Measurements from ENCODE around the gene WDR82.

WDR82 gene

DNA sequence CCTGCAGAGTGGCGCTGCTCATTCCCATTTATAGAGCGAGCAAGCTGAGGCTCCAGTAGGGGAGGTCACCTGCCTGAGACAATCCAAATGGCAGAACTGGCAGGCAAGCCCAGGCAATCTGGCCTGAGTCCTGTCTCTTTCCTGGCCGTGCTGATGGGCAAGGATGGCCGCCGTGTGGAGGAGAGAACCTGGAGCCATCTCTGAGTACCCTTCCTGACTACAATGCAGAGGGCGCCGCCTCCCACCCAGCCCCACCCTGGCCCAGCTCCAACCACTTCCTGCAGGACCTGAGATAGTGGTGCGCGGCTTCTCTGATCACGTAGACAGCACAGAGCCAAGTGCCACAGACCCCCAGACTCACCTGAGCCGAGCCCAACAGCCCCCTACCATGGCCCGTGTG, 60.0 kb downstream of the WDR82 start:
- TF ChIP-seq, protein P1, sequence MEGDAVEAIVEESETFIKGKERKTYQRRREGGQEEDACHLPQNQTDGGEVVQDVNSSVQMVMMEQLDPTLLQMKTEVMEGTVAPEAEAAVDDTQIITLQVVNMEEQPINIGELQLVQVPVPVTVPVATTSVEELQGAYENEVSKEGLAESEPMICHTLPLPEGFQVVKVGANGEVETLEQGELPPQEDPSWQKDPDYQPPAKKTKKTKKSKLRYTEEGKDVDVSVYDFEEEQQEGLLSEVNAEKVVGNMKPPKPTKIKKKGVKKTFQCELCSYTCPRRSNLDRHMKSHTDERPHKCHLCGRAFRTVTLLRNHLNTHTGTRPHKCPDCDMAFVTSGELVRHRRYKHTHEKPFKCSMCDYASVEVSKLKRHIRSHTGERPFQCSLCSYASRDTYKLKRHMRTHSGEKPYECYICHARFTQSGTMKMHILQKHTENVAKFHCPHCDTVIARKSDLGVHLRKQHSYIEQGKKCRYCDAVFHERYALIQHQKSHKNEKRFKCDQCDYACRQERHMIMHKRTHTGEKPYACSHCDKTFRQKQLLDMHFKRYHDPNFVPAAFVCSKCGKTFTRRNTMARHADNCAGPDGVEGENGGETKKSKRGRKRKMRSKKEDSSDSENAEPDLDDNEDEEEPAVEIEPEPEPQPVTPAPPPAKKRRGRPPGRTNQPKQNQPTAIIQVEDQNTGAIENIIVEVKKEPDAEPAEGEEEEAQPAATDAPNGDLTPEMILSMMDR (IDR thresholded peaks at IDR 0.05) = no peak
- TF ChIP-seq ZFX (IDR thresholded peaks at IDR 0.05; ENCODE audit: borderline replicate concordance) = no peak
- no peak overlapping the region for H3K27ac ChIP-seq

DNA sequence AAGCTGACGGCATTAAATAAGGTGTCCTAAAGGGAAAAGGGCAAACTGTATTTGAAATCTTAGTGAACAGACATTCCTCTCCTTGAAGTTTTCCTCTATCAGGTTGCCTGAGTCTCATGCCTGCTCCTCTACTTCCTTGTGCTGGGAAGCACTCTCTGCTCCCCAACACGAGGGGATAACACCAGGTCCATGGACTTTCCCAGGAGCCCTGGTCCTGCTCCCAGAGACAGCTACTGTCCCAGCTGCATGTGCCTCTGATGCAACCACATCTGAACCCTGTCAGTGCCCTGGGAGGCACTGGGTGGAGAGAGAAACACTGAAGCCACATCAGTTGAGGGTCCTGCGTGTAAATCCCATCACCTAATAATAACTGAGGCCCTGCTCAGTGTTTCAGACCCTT, 60.4 kb downstream of the WDR82 start:
- no peak overlapping the region for H3K27ac ChIP-seq
- TF ChIP-seq, protein P1 (IDR thresholded peaks at IDR 0.05) = no peak
- TF ChIP-seq ZFX (IDR thresholded peaks at IDR 0.05; ENCODE audit: borderline replicate concordance) = no peak

DNA sequence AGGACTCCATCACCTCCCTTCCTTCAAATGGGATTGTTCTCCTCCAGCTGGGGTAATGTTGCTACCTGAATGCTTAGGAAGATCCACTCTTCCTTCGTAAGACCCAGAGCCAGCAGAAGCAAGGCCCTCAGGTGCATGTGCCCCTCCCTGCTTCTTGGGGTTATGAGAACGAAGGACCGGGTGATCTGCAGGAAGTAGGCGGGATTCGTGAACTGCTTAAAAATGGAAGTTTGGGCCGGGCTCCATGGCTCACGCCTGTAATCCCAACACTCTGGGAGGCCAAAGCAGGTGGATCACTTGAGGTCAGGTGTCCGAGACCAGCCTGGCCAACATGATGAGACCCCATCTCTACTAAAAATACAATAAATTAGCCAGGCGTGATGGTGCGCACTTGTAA, 61.0 kb downstream of the WDR82 start:
- TF ChIP-seq, protein P1 (IDR thresholded peaks at IDR 0.05) = no peak
- no peak for TF ChIP-seq ZFX (IDR thresholded peaks at IDR 0.05; ENCODE audit: borderline replicate concordance)
- H3K27ac ChIP-seq = no peak overlapping the region

DNA sequence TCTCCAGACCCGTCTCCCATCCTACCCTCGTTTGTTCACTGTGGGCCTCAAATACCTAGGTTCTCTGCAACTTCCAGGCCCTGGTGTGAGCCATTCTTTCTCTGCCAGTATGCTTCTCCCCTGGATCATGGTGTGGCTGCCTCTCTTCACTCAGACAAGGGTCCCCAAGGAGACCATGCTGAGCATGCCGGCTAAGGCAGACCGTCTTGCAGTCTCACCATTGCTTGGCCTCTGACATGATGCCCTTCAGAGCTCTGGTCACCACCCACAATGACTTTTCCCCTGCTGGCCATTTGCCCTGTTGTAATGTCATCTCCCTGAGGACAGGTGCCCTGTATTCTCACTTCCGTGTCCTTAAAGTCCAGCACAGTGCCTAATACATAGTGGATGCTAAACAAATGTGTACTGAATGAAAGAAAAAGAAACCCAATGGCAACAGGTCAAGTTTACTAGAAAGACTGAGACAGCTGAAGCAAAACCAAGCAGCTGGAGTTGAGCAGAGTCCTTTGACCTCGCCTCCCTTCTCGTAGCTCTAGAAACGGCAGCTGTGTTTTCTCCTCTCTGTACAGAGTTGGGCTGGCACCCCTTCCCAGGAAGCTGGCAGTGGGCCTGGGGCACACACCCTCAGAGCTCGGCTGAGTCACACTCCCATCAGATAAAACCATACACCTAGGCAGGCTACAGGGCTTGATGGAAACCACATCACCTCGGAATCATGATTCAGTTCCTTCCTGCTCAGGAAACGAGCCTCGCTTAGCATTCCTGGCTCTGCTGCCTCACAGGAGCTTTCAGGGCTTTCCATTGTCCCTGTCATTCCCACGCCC, 61.7 kb downstream of the WDR82 start:
- no peak overlapping the region for H3K27ac ChIP-seq
- TF ChIP-seq, protein P1 (IDR thresholded peaks at IDR 0.05) = no peak
- no peak for TF ChIP-seq ZFX (IDR thresholded peaks at IDR 0.05; ENCODE audit: borderline replicate concordance)

DNA sequence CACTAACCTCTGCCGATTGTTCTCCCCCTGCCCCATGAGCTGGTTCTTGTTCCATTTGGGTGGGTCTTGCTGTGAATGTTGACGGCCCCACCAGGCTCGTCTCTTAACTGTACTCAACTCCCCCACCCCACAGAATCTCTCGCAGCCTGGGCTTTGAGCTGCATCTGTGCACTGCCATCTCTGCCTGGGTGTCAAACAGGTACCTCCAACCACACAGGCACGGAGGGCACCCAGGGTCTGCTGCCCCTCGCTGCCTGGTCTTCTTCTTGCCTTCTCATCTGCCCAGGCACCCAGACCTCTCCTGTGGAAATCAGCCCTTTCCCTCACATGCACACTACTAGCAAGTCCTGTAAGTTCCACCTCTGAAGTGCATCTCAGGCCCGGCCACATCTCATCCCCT, 63.1 kb downstream of the WDR82 start:
- H3K27ac ChIP-seq = no peak overlapping the region
- TF ChIP-seq ZFX (IDR thresholded peaks at IDR 0.05; ENCODE audit: borderline replicate concordance) = no peak
- TF ChIP-seq, protein P1 (IDR thresholded peaks at IDR 0.05) = no peak

DNA sequence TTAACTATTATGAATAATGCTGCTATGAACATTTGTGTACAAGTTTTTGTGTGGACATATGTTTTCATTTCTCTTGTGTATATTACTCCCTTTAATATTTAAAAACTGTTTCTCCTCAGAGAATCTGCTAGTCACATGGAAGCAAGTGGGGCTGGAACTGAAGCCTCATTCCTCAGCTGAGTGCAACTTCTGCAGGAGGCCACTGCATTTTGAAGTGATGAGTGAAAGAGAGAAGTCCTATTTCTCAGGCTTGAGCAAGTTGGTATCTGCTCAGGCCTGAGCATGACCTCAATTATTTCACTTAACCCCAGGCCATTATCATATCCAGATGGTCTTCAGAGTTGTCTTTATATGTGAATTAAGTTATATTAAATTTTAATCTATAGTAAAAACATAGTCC, 64.5 kb downstream of the WDR82 start:
- TF ChIP-seq, protein P1 (IDR thresholded peaks at IDR 0.05) = no peak
- TF ChIP-seq ZFX (IDR thresholded peaks at IDR 0.05; ENCODE audit: borderline replicate concordance) = no peak
- no peak overlapping the region for H3K27ac ChIP-seq

DNA sequence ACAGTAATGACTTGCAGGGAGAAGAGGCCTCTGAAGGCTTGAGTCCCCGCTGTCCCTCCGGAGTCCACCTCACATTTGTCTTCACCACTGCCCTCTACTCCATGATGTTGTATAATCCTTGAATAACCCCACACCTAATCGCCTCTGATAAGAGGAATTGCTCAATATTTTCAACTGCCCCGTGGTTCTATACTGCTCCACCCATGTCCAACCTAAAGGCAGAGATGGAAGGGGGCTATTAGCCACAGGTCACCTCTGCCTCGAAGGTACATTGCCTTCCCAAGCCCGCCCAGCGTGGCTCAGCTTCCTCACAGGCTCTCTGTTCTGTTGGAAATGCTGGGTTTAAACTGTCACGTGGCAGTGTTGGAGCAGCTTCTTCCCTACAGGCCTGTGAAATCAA, 65.4 kb downstream of the WDR82 start:
- no peak overlapping the region for H3K27ac ChIP-seq
- TF ChIP-seq, protein P1 (IDR thresholded peaks at IDR 0.05) = no peak
- TF ChIP-seq ZFX (IDR thresholded peaks at IDR 0.05; ENCODE audit: borderline replicate concordance) = no peak

Measured in 22Rv1 (cell line).